AG09309 (cell line): Measurements from ENCODE around the gene APOL3.
"Not testable (repeated sequence)": the region's sequence is repeated elsewhere in the genome, so short reads cannot be mapped to it uniquely, and the experiment has no call there.

Experiments
- DNase-seq: peaks from one replicate; pipeline ENCODE4 v3.0.0-alpha.2; 2010; ENCODE audit warnings: low read depth
- H3K4me3 ChIP-seq: 2 replicates; pipeline ENCODE4 v1.5.1; 2011; ENCODE audit warnings: mild to moderate bottlenecking, low read depth, low read length, moderate library complexity; ENCODE audit not compliant: control insufficient read depth
- TF ChIP-seq, protein P1 (sequence below): IDR thresholded peaks from 2 replicates; pipeline ENCODE4 v1.5.1; 2011; ENCODE audit warnings: mild to moderate bottlenecking, low read depth, low read length, inconsistent platforms; ENCODE audit not compliant: insufficient read depth, control insufficient read depth; ENCODE audit errors: missing control alignments

Gene APOL3

DNA sequence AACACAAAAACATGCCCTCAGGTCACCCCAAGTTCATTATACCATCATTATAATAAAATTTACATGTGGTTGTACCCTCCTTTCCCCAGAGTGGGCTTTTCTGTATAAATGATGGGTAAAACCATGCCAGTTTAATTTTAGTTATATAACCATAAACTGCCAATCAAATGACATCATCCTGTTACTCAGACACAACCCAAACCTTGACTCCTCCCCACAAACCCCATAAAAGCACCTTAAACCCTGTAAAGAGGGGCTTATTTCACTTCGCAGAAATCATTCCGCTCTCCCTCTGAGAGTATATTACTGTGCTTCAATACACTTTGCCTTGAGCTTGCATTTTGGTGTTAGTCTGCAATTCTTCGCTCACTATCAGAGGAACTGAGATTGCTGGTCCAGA, 5.5 kb upstream of the APOL3 start:
- no peak overlapping the region for H3K4me3 ChIP-seq
- TF ChIP-seq, protein P1, sequence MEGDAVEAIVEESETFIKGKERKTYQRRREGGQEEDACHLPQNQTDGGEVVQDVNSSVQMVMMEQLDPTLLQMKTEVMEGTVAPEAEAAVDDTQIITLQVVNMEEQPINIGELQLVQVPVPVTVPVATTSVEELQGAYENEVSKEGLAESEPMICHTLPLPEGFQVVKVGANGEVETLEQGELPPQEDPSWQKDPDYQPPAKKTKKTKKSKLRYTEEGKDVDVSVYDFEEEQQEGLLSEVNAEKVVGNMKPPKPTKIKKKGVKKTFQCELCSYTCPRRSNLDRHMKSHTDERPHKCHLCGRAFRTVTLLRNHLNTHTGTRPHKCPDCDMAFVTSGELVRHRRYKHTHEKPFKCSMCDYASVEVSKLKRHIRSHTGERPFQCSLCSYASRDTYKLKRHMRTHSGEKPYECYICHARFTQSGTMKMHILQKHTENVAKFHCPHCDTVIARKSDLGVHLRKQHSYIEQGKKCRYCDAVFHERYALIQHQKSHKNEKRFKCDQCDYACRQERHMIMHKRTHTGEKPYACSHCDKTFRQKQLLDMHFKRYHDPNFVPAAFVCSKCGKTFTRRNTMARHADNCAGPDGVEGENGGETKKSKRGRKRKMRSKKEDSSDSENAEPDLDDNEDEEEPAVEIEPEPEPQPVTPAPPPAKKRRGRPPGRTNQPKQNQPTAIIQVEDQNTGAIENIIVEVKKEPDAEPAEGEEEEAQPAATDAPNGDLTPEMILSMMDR: no peak
- no peak for DNase-seq

DNA sequence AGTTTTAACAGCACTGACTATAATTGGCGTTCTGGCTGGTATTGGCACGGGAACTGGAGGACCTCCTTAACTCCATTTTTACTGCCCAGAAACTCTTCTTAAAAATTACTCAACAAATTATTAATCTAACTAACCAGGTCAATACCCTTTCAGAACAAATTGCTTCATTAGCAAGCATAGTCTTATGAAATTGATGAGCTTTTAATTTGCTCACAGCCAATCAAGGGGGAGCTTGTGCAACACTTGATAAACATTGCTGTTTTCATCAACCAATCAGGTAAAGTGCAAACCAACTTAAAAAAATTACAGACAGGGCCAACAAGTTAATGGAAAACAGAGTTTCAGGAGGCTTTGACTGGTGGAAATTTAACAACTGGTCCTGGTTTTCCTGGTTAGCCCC, 4.6 kb upstream of the APOL3 start:
- TF ChIP-seq, protein P1: no peak
- no peak for DNase-seq
- H3K4me3 ChIP-seq: no peak overlapping the region

DNA sequence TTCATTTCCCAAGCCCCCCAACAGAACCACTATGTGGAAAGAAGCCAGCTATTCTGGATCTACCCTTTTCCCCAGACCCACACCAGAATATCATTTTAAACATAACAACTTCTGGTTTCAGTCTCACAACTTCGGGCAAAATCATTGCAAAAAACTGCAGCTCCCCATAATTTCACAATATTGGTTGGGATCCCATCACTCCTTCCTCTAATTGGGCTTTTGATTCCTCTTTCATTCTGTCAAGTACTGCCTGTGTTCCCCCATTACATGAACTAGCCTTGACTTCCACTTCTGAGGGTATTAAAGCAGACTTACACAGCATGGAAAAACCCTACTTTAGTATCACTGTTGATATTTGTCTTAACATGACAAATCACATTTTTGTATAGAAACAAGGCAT, 4.1 kb upstream of the APOL3 start:
- H3K4me3 ChIP-seq: no peak overlapping the region
- TF ChIP-seq, protein P1: no peak
- DNase-seq: no peak

DNA sequence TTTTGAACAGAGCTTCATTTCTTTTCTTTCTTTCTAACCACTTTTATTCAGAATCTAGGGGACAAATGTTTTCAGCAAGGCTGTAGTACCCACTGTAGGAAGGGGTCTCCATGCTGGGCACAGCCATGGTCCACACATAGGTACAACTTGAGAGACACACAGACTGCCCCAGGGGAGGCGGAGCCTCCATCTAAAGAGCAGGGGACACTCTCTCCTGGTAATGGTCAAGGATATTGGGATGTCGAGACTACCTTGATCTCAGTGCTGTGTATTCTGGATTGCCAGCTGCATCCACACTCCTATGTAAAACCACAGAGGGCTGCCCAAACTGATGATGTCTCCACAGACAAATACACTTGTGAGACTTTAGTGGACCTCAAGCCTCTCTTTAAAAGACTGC, 2.9 kb upstream of the APOL3 start:
- H3K4me3 ChIP-seq: no peak overlapping the region
- no peak for DNase-seq
- TF ChIP-seq, protein P1: no peak

DNA sequence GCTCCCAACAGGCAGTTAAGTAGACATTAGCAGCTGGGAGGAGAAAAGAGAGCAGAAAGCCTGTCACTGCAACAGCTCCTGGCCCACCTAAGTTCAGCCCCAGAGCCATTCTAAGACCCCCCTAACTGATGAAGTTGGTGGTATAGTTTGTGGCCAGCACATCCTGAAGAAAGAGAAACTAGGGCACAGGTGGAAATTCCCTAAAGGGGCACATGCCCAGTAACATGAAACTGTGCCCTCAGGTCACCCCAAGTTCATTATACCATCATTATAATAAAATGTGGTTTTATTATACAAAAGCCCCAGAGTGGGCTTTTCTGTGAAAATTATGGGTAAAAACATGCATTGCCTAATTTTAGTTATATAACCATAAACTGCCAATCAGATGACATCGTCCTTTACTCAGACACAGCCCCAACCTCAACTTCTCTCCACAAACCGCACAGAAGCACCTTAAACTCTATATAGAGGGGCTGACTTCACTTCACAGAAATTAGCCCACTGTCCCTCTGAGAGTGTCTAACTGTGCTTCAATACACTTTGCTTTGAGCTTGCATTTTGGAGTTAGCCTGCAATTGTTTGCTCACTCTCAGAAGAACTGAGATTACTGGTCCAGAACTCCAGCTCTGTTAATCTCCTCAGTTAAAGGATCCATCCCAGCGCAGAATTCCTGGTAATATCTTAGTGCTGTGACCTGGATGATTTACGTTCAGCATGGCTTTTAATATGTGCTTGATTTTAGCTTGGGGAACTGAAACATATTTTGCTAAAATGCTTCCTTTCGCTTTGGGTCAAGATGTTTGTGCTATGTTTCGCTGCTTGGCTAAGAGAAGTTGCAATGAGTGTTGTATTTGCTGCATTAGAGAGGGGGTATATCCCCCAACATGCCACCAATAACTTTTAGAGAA, 1.8 kb upstream of the APOL3 start:
- no peak for DNase-seq
- H3K4me3 ChIP-seq: no peak overlapping the region

DNA sequence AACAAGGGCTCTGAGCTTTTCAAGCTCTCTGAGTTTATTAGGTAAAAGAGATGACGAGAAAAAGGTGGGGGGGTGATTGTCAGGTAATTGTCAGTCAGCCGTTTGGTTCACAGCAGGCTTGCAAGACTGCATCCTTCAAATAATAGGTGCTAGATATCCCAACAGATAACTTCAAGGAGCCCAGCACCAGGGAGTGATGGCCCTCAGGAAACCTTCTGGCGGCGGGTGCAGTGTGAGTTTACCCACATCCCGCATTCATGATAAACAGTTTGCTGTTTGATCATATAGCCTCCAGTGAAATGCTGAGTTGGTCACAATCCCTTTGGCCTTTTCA, 1.2 kb upstream of the APOL3 start:
- not testable (repeated sequence) for DNase-seq, H3K4me3 ChIP-seq

More for the DNA sequence above, 1.8 kb upstream of the APOL3 start:
- TF ChIP-seq, protein P1: no peak

DNA sequence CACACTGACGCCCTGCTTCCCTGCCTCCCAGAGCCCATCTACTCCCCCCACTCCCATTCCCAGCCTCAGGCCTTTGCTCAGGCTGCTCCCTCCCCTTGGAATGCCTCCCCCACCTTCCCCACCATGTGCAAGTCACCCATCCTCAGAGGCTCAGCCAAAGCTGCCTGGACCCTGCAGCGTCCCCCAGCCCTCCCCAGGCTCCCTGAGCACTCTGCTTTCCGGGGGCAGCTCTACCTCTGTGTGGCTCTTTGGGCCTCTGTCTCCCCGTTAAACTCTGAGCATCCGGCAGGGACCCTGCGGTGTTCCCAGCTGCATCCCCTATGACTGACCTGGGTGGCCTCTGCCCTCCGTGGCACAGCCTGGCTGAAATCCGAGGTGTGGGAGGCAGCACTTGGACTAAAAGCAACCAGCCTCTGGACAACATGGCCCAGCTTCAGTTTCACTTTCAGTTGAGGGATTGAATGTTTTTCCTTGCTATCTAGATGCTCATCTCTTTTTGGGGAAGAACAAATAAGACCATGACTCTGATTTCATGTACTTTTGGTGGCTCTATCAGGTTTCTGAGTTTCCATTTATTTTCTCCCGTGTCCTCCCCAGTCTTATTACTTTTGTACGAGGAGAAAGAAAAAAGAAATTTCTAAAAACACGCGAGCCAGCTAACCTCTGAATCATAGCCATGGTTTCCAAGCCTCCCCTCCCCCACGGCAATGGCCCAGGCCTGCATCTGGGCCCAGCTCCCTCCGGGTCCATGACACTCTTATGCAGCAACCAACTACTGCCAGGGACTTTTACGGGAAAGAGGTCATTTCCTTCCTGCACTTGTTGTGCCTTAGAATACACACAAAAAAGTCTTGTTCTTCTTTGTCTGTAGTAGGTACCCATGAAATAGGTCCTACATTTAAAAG, 3.8 kb downstream of the APOL3 start:
- TF ChIP-seq, protein P1: no peak
- DNase-seq: peak; percentile 43
- peak overlapping the region; percentile 43 for H3K4me3 ChIP-seq
